ENCODE data around the gene MAGEE2.
A peak's percentile ranks its signal among the peaks of the same experiment; 100 is the strongest.
"Not testable (repeated sequence)": the region's sequence is repeated elsewhere in the genome, so short reads cannot be mapped to it uniquely, and the experiment has no call there.

Gene MAGEE2, protein sequence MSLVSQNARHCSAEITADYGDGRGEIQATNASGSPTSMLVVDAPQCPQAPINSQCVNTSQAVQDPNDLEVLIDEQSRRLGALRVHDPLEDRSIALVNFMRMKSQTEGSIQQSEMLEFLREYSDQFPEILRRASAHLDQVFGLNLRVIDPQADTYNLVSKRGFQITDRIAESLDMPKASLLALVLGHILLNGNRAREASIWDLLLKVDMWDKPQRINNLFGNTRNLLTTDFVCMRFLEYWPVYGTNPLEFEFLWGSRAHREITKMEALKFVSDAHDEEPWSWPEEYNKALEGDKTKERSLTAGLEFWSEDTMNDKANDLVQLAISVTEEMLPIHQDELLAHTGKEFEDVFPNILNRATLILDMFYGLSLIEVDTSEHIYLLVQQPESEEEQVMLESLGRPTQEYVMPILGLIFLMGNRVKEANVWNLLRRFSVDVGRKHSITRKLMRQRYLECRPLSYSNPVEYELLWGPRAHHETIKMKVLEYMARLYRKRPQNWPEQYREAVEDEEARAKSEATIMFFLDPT

DNA sequence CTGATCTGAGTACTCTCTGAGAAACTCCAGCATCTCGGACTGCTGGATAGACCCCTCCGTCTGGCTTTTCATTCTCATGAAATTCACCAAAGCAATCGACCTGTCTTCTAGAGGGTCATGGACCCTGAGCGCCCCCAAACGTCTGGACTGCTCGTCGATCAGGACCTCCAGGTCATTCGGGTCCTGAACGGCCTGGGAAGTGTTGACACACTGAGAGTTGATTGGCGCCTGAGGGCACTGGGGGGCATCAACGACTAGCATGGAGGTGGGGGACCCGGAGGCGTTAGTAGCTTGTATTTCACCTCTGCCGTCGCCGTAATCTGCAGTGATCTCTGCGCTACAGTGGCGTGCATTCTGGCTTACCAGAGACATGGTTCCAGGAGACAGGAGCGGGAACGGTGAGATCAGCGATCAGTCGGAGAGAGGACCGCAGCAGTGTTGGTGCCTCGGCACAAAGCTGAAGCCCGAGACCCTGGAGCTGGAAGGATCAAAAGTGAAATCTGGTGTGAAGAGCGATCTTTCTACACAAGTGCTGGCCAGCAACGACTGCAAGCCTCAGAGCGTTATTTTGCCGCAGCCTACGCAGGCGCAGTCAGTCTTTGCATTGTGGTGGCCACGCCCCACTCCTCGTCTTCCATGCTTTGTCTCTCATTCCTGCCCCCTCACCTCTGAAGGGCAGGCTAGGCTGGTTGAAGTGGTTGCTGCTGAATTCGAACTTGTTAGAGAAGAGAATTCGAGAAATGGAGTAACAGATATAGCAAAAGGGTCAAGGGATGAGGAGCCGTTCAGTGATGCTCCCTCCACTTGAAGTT is at the start of gene MAGEE2:
Gene MAGEE2 (minus strand): TSS at position 575 of the 812 bp plus-strand sequence. CDS start 203 bp downstream, at position 372.
- no peak for DNase-seq (ENCODE audit: low read depth)

DNA sequence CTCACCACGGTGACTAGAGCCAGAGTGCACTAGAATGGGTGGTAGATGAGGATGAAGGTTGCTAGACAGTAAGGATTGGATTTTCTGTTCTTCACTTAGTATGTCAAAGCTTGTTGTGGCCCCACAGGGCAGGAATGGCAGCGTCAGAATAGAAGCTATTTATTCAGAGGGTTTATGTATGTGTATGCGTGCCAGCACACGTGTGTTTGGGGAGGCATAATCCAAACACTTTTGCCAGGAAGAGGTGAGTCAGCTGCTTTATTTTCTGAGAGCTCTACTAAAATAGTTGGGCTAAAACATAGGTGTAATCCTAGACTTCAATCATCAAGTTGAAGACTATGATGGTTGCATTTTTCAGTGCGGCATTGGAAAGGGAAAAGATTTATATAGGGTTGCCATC is 1.2 kb upstream of the MAGEE2 start:
- no peak for DNase-seq (ENCODE audit: low read depth)

DNA sequence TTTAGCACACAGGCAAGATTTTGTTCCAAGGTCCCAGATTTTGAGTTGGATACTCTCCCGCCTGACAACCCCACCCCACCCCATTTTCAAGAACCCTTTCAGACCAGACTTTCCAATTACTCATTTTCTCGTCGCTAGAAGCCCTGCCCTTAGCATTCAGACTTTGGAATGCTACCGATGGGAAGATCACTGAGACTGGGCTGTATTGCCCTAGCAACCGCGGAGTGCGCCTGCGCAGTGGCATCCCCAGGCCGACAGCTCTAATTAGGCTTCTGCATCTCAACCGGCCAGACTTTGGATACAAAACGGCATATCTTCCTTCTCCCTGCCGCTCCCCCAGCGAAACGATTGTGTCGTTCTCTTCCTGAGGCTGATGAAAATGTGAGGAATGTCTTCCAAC is 3.4 kb downstream of the MAGEE2 start:
- DNase-seq (ENCODE audit: low read depth): no peak

DNA sequence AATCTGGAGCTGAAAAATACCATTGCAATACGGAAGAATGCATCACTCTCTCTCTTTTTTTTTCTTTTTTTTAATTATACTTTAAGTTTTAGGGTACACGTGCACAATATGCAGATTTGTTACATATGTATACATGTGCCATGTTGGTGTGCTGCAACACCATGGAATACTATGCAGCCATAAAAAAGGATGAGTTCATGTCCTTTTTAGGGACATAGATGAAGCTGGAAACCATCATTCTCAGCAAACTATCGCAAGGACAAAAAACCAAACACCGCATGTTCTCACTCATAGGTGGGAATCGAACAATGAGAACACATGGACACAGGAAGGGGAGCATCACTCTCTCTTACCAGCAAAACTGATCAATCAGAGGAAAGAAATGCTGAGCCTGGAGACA is 17.0 kb downstream of the MAGEE2 start:
- DNase-seq (ENCODE audit: low read depth): not testable (repeated sequence)

DNA sequence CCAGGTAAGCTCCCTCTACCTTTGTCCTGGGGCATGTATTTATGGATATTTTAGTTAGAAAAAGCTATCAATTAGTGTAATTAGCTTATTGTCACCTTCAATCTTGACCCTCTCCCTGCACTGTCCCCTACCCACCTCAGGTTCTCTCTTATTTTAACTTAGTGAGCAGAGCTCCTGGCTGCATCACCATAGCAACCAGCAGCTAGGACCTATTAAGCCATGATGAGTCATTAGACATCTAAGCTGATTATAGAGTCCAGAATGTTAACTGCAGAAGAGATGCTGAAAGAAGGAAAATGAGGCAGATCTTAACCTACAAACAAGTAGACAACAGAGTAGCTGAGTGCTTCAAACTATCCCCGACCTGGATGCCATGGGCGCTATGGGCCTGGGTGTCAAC is 36.6 kb downstream of the MAGEE2 start:
- DNase-seq (ENCODE audit: low read depth): no peak

DNA sequence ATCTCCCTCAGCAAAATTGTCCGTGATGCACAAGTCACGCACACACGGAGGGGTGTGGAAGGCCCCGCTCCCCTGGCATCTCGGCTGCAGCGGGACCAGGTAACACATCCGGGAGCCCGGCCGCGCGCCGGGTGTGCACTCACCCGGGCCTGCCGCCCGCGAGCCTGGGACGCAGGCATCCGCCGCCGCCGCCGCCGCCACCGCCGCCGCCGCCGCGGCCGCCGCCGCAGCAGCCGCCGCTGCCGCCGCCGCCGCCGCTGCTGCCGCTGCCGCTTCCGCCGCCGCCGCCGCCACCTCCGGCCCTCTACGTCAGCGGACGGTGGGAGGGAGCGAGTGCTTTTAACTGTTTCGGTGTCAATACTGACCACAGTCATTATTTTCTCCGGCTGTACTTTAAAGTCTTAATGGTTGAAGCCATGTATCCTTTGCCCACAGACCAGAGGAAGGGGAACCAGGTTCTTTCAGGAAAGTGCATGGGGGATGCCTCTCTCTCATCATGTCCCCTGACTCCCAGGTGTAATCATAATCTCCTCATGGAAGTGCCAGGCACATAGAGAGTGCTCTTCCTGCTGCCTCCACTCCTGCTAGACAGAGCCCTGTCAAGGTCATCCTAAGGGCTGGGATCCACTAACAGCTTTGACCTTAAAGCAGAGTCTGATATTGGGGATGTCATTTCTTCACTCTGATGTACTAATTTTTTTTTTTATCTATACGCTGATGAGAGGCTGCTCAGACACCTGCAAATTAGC is 38.0 kb downstream of the MAGEE2 start:
- peak; percentile 1 for DNase-seq (ENCODE audit: low read depth)

Data from stimulated activated CD8-positive, alpha-beta memory T cell treated with anti-CD3 and anti-CD28 coated beads, Interleukin-15, amount 100 ng/mL, for 24 hours (primary cell).